ENCODE results near the gene ROS1. TPM values are rescaled to one million over a fixed set of nuclear protein-coding genes. Genes with fewer than 3 reads are reported as not detected.
"Not testable (repeated sequence)": the region's sequence is repeated elsewhere in the genome, so short reads cannot be mapped to it uniquely, and the experiment has no call there.

Gene ROS1
- total RNA-seq, 2 donors from 2014 or later = not detected

DNA sequence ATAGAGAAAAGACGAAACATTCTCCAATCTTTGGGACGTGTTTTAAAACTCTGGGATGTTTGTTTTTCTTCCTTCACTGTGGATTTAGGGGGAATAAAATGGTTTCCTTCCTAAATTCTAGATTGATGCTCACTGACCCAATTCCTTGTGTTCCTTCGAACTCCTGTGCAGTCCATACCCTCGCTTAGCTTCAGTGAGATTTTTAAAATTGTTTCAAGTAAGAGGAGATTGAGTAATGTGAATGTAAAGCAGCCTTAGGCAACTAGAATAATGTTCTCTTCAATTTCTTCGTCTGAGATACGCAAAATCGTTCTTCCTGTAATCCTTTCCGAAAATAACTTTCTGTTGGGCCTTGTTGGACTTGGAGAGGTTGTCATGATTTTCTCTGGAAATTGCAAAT, 162.9 kb downstream of the ROS1 start:
- no peak for ATAC-seq

DNA sequence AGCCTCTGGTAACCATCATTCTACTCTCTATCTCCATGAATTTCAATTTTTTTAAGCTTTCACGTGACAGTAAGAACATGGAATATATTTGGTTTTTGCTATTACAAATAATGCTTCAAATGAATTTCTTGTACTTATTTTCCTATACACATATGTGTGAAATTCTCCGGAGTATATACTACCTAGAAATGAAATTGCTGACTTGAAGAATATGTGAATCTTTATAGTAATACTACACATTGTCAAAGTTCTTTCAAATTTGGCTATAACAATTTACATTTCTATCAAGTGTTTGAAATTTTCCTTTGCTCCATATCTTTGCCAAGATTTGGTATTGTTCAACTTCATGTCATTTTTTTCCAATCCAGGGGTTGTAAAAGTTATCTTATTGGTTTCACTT, 172.0 kb downstream of the ROS1 start:
- ATAC-seq (no peak), DNase-seq (no peak)
- intact Hi-C loops (cut with DNase I) = no loop called here

More for the DNA sequence above, 162.9 kb downstream of the ROS1 start:
- intact Hi-C loops (cut with DNase I) = no loop called here
- no peak for DNase-seq

GRCh38 chr6:117244979-117245378, 180.8 kb downstream of the ROS1 start:
- intact Hi-C loops (cut with DNase I); ATAC-seq; DNase-seq: not testable (repeated sequence)

- ATAC-seq; intact Hi-C loops (cut with DNase I); DNase-seq: not testable (repeated sequence)
These were observed 181.2 kb downstream of the ROS1 start for GRCh38 chr6:117244571-117244970.

Other genes with a start within 250 kb of the ROS1 start
- 1 to 10 TPM in 1 of 2 donors, under 1 TPM in 1; 0.26 to 1.7 TPM for gene VGLL2, start 160.4 kb downstream of the ROS1 start, total RNA-seq
- gene DCBLD1, start 56.7 kb upstream of the ROS1 start, total RNA-seq = 1 to 10 TPM; 4.1 to 8.2 TPM
- 10 to 100 TPM; 18.3 to 20.6 TPM for gene GOPC, start 176.6 kb upstream of the ROS1 start, total RNA-seq
- 10 to 100 TPM; 15.8 to 24.5 TPM for gene NUS1, start 249.5 kb upstream of the ROS1 start, total RNA-seq

Data from left cardiac atrium (tissue), 4 donors.